DND-41 (cell line): ENCODE results near the gene ARHGAP1.

ENCODE experiments used
- CTCF ChIP-seq: IDR thresholded peaks from 2 replicates; pipeline ENCODE4 v1.5.1; 2012; ENCODE audit warnings: borderline replicate concordance, low read length, moderate library complexity, mild to moderate bottlenecking; ENCODE audit not compliant: poor library complexity, severe bottlenecking; ENCODE audit errors: extremely low read depth
- EZH2 ChIP-seq: IDR thresholded peaks from 3 replicates; pipeline ENCODE4 v1.6.1; 2012; ENCODE audit warnings: borderline replicate concordance, low read depth, mild to moderate bottlenecking, moderate library complexity, low read length, inconsistent platforms; ENCODE audit not compliant: severe bottlenecking

DNA sequence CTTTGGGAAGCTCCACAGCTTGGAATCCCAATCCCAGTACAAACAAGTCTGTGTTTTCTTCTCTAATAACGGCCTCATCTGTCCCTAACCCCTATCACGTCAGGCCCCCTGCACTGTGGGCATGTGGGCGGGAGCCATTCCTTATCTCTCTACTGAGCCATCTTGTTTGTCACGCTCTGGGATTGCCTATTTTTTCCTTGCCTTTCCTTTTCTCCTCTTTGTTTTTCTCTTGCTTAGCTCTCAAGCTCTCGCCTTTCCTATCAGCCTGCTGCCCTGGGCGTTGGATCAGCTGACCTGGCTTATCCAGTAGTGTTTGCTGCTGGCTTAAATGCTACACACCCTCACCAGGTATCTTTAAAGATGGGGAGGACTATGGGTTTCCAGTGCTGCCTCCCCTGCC lies 35.8 kb downstream of the ARHGAP1 start:
- no peak for TF ChIP-seq EZH2
- TF ChIP-seq CTCF, result no peak
